DOHH2 (cell line): ENCODE results near the gene LBP.

Experiments used
- H3F3A ChIP-seq: fragments of 200-600 bp; sonication (generic), shearing (Covaris generic); 2 replicates; pipeline ENCODE4 v1.6.0; 2016; ENCODE audit warnings: antibody characterized with exemption, mild to moderate bottlenecking; ENCODE audit not compliant: control insufficient read depth, insufficient read depth
- H3K27ac ChIP-seq: fragments of 200-600 bp; sonication (generic); 2 replicates; pipeline ENCODE4 v1.5.1; 2014; ENCODE audit warnings: low read depth, mild to moderate bottlenecking, low read length, moderate library complexity
- H3K27me3 ChIP-seq: fragments of 200-600 bp; sonication (generic); 2 replicates; pipeline ENCODE4 v1.6.1; 2014; ENCODE audit warnings: mild to moderate bottlenecking, low read length, mixed read lengths; ENCODE audit not compliant: control insufficient read depth
- H3K36me3 ChIP-seq: fragments of 200-600 bp; sonication (generic); 2 replicates; pipeline ENCODE4 v1.6.1; 2014; ENCODE audit warnings: mild to moderate bottlenecking, low read length, moderate library complexity, mixed read lengths; ENCODE audit not compliant: control insufficient read depth
- H3K4me1 ChIP-seq: fragments of 200-600 bp; sonication (generic); 2 replicates; pipeline ENCODE4 v1.6.1; 2014; ENCODE audit warnings: mild to moderate bottlenecking, low read length, mixed read lengths; ENCODE audit not compliant: control insufficient read depth
- H3K4me2 ChIP-seq: fragments of 200-600 bp; sonication (generic); 2 replicates; pipeline ENCODE4 v1.6.0; 2014; ENCODE audit warnings: mild to moderate bottlenecking, low read length, moderate library complexity
- H3K4me3 ChIP-seq: fragments of 200-600 bp; sonication (generic); 2 replicates; pipeline ENCODE4 v1.5.1; 2014; ENCODE audit warnings: mild to moderate bottlenecking, low read length, mixed read lengths
- H3K79me2 ChIP-seq: fragments of 200-600 bp; sonication (generic); 2 replicates; pipeline ENCODE4 v1.6.1; 2014; ENCODE audit warnings: mild to moderate bottlenecking, low read length, mixed read lengths; ENCODE audit not compliant: control insufficient read depth
- H3K9me2 ChIP-seq: fragments of 200-600 bp; sonication (generic); replicated peaks from 2 replicates; pipeline ENCODE4 v1.6.1; 2014; ENCODE audit warnings: mild to moderate bottlenecking, low read length, mixed read lengths; ENCODE audit not compliant: control insufficient read depth
- H3K9me3 ChIP-seq: fragments of 200-600 bp; sonication (generic); 2 replicates; pipeline ENCODE4 v1.6.1; 2014; ENCODE audit warnings: antibody characterized with exemption, low read length, mixed read lengths; ENCODE audit not compliant: control insufficient read depth, insufficient read depth
- H4K20me1 ChIP-seq: fragments of 200-600 bp; sonication (generic); 2 replicates; pipeline ENCODE4 v1.6.0; 2014; ENCODE audit warnings: low read depth, mild to moderate bottlenecking, antibody characterized with exemption, low read length, moderate library complexity; ENCODE audit not compliant: control insufficient read depth, insufficient read depth
- CTCF ChIP-seq: fragments of 200-600 bp; sonication (generic); IDR thresholded peaks from one replicate; pipeline ENCODE4 v1.5.1; 2014; ENCODE audit warnings: antibody characterized with exemption, mild to moderate bottlenecking, low read depth, low read length; ENCODE audit not compliant: poor library complexity, severe bottlenecking
- EZH2phosphoT487 ChIP-seq: fragments of 200-600 bp; sonication (generic); IDR thresholded peaks from 2 replicates; pipeline ENCODE4 v1.6.1; 2017; ENCODE audit warnings: borderline replicate concordance, mild to moderate bottlenecking, antibody characterized with exemption, low read length, moderate library complexity, mixed read lengths

Gene LBP

GRCh38 chr20:38349856-38350255 is 3.6 kb downstream of the LBP start:
- TF ChIP-seq CTCF: no peak
- TF ChIP-seq EZH2phosphoT487: no peak
- Histone ChIP-seq H3K79me2 (no peaks in the 10 kb centered on the region), H3K4me2 (no peak overlapping the region), H3K9me3 (no peaks in the 10 kb centered on the region), H3K27me3 (0 out of 2 replicates have a peak, but pooled peaks cover 2% of the 10 kb centered on the region), H3K4me1 (no peaks in the 10 kb centered on the region), H3K27ac (no peak overlapping the region), H3K9me2 (no peaks in the 10 kb centered on the region), H4K20me1 (no peaks in the 10 kb centered on the region), H3K36me3 (no peaks in the 10 kb centered on the region), H3K4me3 (no peak overlapping the region), H3F3A (no peaks in the 10 kb centered on the region)

GRCh38 chr20:38350879-38351775 is 4.8 kb downstream of the LBP start:
- no peaks in the 10 kb centered on the region for H3K4me1 ChIP-seq
- H3F3A ChIP-seq: no peaks in the 10 kb centered on the region
- no peaks in the 10 kb centered on the region for H3K36me3 ChIP-seq
- H3K9me3 ChIP-seq: no peaks in the 10 kb centered on the region
- no peaks in the 10 kb centered on the region for H3K9me2 ChIP-seq
- H3K27me3 ChIP-seq: 0 out of 2 replicates have a peak, but pooled peaks cover 2% of the 10 kb centered on the region
- H3K27ac ChIP-seq: no peak overlapping the region
- TF ChIP-seq CTCF (no peak), EZH2phosphoT487 (no peak)
- H3K4me2 ChIP-seq: no peak overlapping the region
- no peaks in the 10 kb centered on the region for H4K20me1 ChIP-seq
- H3K79me2 ChIP-seq: no peaks in the 10 kb centered on the region
- no peak overlapping the region for H3K4me3 ChIP-seq

- Histone ChIP-seq H3K4me3 (no peak overlapping the region), H3K9me2 (no peaks in the 10 kb centered on the region), H3K36me3 (no peaks in the 10 kb centered on the region), H3K27me3 (peaks cover 4% of the 10 kb centered on the region), H3K79me2 (no peaks in the 10 kb centered on the region), H3K4me1 (no peaks in the 10 kb centered on the region), H3F3A (no peaks in the 10 kb centered on the region), H3K27ac (no peak overlapping the region), H3K9me3 (no peaks in the 10 kb centered on the region), H4K20me1 (no peaks in the 10 kb centered on the region), H3K4me2 (no peak overlapping the region)
- no peak for TF ChIP-seq EZH2phosphoT487
- TF ChIP-seq CTCF: no peak
Measured at GRCh38 chr20:38353316-38353715, 7.0 kb downstream of the LBP start.
